GM18519 (cell line): ENCODE measurements around the gene CACNA1I.

Source experiments
- ATAC-seq: cut with Tn5 transposase; IDR thresholded peaks from one replicate; pipeline ENCODE4 v1.9.1; 2021; ENCODE audit warnings: mild to moderate bottlenecking, moderate library complexity; ENCODE audit not compliant: unreplicated experiment, low FRiP score

CACNA1I gene

DNA sequence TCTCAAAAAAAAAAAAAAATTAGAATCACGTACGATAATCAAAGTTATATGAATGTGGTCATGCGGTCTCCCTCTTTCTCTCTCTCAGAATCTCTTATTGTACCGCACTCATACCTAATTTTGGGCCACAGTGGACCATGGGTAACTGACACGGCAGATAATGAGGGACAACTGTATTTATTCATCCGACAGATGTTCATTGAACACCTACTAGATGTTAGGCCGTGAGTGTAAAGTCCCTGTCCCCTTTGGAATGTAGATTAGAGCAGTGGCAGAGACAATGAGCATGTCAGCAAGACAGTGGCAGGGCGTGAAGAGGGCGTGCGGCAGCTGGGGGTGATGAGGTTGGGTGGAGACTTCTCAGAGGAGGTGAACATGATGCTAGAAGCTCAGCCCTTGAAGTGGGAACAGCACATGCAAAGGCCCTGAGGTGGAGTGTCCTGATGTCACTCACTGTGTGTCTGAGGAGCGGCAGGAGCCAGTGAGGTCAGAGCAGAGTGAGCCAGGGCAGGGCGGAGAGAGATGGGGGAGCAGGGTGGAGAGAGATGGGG, 25.1 kb downstream of the CACNA1I start:
- no peak for ATAC-seq

DNA sequence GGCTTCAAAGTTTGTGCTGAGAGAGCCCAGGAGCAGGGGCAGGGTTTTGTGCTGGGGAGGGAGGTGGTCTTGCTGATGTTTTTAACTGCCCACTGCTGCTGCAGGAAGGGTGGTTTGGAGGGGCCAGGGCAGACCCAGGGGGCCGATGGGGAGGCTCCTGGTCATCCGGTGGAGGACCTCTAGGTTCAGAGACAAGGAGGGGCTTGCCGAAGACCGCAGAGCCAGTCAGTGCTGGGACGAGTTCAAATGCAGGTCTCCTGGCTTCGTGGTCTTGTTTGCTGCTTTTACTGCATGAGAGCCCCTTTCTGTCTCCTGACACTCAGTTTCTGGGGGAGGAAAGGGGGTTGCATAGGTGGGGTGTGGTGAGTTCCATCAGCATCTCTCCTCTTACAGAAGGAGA, 26.0 kb downstream of the CACNA1I start:
- ATAC-seq = no peak

DNA sequence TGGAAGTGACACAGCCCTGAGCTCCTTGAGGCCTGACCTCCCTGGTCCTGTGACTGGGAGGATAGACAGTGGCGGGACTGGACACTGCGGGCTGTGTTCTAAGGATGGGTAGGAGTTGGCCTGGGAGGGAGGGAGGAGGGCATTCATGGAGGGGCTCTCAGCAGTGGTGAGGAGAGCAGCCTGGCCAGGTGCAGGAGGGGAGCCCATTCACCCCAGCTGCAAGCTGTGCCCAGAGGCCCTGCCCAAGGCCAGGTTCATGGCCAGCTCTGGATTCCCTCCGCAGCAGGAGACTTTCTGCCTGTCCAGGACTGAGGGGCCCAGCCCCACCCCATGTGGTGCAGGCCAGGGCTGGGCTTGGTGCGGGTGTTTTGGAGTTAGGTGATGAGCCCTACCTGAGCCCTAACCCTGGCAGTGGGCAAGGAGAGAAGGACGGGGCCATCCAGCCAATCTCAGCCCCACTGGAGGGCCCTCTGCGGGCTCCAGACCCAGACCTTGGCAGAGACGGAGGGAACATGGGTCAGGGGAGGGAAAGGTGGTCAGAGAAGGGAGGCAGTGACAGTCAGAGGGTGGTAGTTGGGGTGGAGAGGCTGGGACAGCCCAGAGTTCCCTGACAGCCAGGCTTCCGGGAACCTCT, 26.8 kb downstream of the CACNA1I start:
- ATAC-seq = no peak

DNA sequence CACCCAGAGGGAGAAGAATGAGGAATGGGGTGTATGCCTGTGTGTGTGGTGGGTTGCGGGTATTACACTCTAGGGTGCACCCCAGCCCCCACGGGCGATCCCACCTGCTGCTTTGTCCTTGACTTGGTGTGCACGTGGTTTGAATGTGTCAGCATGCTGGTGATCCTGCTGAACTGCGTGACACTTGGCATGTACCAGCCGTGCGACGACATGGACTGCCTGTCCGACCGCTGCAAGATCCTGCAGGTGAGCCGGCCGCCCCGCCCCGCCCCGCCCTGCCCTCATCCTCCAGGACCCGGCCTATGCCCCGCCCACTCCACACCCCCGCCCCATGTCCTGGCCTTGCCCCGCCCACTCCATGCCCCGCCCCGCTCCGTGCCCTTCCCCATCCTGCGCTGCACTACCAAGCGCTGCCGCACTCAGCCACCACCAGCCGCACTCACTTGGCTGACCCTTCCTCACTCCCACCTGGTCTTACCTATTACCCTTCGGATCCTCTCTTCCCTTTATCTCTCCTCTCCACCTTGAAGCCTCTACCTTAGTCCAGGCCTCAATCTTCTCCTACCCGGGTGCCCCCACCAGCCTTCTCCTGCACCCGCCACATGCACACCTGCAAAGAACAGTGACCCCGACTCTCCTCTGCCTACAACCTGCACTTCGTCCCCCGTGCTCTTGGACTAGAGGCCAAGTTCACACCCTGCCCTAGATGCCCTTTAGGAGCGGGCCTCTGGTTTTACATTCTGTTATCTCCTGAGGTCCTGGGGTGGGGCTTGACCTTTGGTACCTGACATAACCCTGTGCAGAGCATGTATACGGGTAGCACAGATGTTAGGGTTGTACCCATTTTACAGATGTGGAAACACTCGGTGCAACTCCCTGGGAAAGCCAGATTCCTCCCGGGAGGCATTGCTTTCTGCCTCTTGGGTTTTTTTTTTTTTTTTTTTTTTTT, 27.7 kb downstream of the CACNA1I start:
- no peak for ATAC-seq

DNA sequence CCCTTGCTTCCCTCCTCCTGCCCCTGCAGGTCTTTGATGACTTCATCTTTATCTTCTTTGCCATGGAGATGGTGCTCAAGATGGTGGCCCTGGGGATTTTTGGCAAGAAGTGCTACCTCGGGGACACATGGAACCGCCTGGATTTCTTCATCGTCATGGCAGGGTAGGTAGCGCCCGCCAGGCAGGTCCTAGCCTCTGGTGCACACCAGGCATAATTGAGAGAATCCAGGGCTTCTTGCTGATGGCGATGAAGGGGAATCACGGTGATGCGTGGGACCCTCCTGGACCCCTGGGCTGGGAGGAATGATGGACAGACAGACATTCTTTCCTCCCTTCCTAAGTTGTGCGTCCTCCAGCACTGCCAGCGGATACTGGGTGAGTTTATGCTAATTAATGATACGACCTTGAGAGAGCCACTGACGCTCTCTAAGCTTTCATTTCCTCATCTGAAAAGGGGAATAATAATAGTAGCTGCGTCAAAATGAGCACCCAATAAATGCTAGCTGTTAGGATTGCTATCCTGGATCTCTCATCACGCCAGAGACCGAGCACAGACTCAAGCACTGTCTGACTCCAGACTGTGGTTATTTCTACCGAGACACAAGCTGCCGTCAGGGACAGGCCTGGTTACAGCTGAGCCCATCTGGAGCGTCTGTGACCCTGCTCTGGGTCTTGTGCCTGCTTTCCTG, 30.1 kb downstream of the CACNA1I start:
- ATAC-seq = no peak

DNA sequence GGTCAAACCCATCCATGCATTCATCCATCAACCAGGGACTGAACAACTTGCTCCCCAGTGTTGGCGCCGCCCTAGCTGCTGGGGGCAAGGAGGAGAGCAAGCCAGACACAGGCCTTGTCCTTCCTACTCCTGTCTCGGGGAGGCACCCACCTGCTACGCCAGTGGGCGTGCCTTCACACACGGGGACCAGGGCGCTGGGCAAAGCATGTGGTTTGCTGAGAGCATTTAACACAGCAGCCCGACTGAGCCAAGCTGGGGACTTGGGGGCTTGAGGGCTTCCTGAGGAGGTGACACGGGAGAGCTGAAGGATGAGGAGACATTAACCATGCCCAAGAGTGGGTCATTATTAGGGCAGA, 30.6 kb downstream of the CACNA1I start:
- no peak for ATAC-seq

DNA sequence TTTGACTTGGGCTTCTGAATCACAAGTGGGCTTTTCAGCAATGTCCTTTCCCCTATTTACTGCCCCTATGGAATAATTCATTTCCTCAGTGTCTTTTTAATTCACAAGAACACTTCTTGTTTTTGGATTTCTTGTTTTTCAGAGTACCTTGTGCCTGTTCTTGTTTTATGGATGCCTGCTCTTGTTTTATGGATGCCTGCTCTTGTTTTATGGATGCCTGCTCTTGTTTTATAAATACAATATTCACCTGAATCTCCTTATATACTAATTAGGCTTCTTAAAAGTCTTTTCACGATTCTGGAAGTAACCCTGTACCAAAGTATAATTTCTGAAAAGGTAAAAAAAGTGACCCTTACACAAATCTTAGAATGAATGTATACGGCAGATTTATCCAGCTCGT, 32.8 kb downstream of the CACNA1I start:
- ATAC-seq = no peak

DNA sequence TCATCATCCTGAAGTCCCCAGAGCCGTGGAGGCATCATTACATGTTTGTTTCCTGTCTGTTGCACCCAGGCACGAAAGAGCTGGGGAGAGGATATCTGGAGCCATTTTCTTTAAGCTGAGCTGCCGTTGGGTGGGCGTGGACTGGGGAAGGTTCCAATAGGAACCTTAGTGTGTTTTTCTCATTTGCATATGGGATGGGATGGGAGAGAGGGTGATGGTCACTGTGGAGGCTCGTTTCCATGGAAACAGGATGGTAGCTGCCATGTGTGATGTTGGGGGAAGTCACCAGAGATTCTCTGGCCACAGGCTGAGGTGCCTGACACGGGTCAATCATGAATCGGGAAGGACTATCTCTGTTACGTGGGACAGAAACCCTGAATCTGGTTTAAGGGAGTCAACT, 39.7 kb downstream of the CACNA1I start:
- no peak for ATAC-seq

DNA sequence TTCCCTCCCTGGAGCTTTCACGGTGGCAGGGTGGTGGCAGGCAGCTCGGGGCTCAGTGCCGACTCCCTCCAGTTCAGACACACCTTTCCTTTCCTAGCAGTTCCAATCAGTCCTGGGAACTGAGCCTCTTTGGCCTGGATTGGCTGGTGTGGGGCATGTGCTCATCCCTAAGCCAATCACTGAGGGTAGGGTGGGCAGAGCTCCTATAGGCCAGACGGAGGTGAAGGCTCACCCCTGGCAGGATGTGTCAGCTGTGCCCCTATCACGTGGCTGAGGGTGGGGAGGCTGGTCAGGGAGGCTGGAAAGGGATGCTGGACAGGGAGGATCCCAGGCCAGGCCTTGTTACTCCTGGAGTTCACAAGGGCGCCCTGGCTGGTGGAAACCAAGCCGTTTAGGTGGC, 40.2 kb downstream of the CACNA1I start:
- no peak for ATAC-seq

DNA sequence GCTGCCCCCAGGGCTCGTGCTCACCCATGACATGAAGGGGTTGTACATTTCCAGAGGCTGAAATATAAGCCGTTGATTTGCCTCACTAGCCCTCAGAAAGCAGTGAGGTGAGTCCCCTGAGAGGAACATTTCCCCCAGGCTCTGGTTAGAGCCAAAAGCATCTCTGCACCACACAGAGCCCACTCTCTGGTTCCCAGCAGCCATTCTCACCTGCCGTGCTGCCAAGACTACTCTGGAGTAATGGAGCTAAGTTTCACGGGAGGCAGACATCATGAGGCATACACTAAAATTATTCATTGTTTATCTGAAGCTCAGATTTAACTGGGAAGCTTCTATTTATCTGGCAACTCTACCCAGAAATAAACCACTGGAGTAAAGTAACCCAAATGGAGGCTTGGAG, 40.8 kb downstream of the CACNA1I start:
- no peak for ATAC-seq

DNA sequence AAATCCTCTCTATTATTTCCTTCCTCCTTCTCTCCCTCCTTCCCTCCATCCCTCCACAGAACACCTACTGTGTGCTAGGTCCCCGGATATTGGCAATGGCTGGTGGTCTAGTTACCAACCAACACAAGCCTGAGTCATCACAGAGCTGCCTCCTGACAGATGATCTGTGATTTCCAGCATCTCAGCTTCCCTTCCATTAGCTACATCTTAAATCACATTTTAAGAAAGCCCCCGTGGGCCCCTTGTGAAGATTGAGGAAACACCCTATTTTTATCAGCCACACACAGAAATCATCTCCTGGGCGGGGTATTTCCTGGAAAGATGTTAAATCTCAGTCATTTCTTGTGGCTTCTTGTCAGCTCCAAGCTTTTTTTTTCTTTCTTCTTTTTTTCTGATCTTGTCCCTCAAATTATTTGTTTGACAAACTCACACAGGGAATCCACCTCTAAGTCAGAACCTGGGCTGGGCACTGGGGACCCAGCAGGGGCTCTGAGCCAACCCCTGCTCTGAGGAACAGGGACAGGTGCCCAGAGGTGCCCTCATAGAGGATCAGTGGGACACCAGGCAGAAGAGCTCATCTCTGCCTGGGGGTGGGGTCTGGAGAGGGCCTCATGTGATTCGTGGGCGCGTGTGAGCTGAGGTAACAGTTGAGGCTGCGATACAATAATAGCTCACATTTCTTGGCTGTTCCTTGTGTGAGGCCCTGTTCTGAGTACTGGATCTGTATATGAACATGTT, 42.4 kb downstream of the CACNA1I start:
- ATAC-seq = no peak

DNA sequence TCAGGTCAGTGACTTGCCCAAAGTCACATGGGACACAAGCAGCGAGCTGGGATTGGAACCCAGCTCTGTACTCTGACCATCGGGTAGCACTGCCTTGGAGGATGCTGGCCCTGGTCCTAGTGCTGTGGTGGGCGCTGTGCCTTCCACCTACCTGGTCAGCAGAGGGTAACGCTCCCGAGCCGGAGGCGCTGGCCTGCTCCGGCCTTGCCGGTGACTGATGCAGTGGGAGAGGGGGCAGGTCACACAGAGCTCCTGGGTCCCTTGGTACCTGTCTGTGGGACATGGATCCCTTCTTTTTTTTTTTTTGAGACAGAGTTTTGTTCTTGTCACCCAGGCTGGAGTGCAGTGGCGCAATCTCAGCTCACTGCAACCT, 43.0 kb downstream of the CACNA1I start:
- no peak for ATAC-seq

DNA sequence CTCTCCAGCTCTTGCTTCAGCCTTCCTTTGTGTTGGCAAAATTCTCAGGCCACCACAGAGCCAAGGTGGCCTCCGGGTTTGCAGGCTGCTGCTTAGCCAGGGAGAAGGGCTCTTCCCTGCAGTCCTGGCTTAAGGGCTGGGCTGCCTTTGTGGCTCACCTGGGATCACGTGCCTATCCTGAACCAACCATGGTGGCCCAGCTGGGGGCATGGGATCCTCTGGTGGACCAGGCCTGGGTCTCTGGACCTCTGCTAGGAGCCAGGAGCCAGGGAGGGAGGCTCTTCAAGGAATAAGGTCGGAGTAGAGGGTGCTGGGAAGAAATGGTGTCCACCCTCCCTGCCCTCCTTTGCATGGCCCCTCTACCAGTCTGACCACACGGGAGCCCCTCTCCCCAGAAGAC, 43.9 kb downstream of the CACNA1I start:
- no peak for ATAC-seq

DNA sequence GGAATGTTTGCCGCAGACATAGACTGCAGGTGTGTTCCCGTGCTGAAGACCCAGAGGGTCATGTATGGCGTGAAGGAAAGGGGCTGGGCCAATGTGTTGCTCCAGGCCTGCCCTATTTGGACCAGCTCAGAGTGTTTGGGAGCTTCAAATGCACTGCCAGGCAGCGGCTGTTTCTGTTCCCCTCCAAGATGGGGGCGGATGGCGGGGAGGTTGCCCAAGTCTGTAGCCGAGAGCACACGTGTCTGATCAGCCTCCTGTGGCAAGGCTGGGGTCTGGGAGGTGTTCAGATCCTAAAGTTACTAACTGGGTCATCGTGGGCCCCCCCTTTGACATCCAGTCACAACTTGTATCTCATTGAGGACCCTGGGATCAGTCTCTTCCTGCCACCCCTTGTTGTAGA, 45.5 kb downstream of the CACNA1I start:
- ATAC-seq = no peak

DNA sequence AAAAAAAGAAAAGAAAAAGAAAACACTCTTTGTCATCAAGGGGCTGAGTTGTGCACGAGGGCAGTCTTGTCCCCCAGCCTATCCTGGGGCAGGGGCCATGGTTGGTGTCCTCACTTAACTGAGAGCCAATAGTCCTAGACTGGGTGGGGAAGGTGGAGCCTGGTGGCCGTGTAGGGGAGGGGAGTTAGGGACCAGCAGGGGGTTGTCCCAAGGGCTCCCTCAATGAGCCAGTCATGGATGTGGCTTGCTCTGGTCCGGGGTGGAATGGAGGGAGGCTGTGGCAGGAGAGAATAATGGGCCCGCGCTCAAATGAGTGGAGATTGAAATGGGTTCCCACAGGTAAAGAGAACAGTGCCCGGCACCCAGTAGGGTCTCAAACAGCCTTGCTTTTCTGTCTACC, 46.2 kb downstream of the CACNA1I start:
- ATAC-seq = no peak

DNA sequence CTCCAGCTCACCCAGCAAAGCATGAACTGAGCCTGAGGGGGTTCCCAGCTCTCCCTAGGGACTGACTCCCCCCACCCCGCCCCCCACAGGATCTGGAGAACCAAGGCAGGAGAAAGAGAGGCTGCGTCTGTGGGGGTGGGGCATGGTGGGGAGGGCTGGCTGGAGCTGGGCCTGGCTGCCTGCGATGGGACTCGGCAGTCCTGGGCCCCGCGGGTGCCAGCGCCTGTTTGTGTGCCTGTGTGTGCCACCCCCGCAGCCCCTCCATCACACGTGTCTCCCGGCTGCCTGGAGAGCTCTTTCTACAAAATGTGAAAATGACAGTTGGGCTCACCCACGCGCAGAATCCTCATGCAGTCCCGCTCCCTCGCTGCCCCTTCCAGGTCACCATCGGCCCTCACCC, 46.8 kb downstream of the CACNA1I start:
- no peak for ATAC-seq

DNA sequence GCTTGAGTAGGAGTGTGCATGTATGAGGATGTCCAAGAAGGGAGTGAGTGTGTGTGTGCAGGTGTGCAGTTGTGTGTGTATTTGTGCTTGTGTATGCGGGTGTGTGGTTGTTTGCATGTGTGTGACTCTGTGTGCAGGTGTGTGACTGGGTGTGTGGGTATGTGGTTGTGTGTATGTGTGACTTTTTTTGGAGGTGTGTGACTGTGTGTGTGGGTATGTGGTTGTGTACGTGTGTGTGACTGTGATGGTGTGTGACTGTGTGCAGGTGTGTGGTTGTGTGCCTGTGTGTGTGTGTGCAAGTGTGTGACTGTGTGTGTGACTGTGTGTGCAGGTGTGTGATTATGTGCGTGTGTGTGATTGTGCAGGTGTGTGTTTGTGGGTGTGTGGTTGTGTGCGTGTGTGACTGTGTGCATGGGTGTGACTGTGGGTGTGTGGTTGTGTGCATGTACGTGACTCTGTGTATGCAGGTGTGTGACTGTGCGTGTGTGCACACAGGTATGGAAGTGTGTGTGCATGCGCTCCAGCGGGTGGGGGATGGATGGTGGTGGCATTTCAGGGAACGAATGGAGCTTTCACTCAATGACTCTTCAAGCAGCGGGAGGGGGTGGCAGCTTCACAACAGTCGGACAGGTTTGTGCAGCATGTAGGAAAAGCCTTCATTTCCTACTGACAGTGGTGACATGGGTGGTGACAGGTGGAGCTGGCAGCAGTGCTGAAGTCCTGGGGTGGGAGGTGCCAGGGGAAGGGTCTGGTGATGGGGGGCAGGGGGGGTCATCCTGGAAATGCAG, 47.6 kb downstream of the CACNA1I start:
- no peak for ATAC-seq

DNA sequence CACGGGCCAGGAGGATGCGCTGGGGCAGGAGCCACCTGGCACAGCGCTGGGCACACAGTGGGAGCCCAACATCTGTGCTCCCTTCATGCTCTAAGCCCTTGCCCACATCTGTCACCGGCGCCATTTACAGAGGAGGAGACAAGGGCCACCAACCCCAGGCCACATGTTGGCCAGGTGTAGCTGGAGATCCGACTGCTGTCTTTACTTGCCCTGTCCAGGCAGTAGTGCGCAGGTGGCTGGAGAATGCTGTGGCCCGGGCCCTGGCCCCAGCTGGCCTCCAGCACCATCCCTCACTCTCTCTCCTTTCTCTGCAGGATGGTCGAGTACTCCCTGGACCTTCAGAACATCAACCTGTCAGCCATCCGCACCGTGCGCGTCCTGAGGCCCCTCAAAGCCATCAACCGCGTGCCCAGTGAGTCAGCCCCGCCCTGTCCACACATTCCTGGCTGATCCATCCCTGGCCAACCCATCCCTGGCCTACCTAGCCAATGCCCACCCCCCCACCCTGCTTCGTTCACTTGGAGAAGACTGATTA, 48.5 kb downstream of the CACNA1I start:
- ATAC-seq = no peak

DNA sequence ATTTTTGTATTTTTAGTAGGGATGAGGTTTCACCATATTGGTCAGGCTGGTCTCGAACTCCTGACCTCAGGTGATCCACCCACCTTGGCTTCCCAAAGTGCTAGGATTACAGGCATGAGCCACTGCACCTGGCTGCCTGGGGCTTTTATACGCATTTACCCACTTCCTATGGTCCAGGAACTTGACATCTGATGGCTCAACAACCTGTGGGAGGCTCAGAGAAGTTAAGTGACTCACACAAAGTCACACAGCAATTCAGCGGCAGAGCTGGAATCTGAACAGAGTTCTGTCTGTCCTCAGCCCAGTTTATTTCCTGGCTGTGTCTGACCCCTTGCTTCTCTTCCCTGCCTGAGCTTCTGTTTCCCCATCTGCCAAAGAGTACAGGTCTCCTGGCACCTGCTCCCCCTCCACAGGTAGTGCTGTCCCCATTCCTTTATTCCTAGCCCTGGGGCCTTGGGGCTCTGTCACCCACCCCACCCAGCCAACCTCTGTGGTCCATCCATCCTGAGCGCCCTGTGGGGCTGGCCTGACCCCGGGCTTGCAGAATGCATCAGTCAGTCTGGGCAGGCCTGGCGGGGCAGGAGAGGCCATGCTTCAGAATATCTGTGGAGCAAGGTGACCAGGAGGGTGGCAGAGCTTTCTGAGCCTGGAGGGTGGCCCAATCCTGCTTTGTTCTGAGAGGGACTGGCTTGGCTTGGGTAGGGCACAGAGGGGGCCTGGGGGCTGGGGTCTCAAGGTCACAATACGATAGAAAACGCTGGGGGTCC, 50.6 kb downstream of the CACNA1I start:
- no peak for ATAC-seq
